Transverse colon (tissue), 4 donors: ENCODE results near the gene SHOC1.

Experiments used
- CTCF ChIP-seq, 5 experiments: fragments of 200-600 bp in 3 of 5; fragments of 450-650 bp in 2 of 5; sonication (generic) in 3 of 5; IDR thresholded peaks; 1 replicate in 2 of 5; 2 replicates in 3 of 5; pipeline ENCODE4 v1.5.1; 2016 to 2017; ENCODE audit warnings: antibody characterized with exemption in 5 of 5, inconsistent platforms in 3 of 5, mild to moderate bottlenecking in 2 of 5, moderate library complexity in 1 of 5
- EP300 ChIP-seq: sonication (generic); formaldehyde crosslinking; IDR thresholded peaks from one replicate; pipeline ENCODE4 v1.6.1; 2017; ENCODE audit warnings: antibody characterized with exemption, low read depth
- POLR2A ChIP-seq: fragments of 450-650 bp; IDR thresholded peaks from one replicate; pipeline ENCODE4 v1.6.1; 2016; ENCODE audit warnings: antibody characterized with exemption, mild to moderate bottlenecking, moderate library complexity
- POLR2AphosphoS5 ChIP-seq, 3 donors: sonication (generic); formaldehyde crosslinking; IDR thresholded peaks; one replicate each; pipeline ENCODE4 v1.6.1; 2016; ENCODE audit warnings: antibody characterized with exemption in 3 of 3

GRCh38 chr9:111807197-111807596 is 12.5 kb upstream of the SHOC1 start:
- no peak for TF ChIP-seq CTCF (IDR thresholded peaks at IDR 0.05)
- no peak for TF ChIP-seq POLR2AphosphoS5 (IDR thresholded peaks at IDR 0.05)
- no peak for TF ChIP-seq EP300
- TF ChIP-seq POLR2A, result no peak
